K562 (cell line): ENCODE results near the gene MPZL3. TPM values are rescaled to one million over a fixed set of nuclear protein-coding genes. Genes with fewer than 3 reads are reported as not detected.

Experiments
- BRD4 ChIP-seq: fragments of 200-600 bp; sonication (generic); IDR thresholded peaks from 2 replicates; pipeline ENCODE4 v1.6.1; 2017; ENCODE audit warnings: inconsistent platforms
- COPS2 ChIP-seq: fragments of 450-650 bp; conservative IDR thresholded peaks from 2 replicates; pipeline ENCODE4 v1.6.1; 2016; ENCODE audit warnings: mild to moderate bottlenecking, moderate library complexity
- CREBBP ChIP-seq: IDR thresholded peaks from one replicate; pipeline ENCODE4 v1.6.1; 2012; ENCODE audit warnings: low read depth, mild to moderate bottlenecking, control low read depth, inconsistent platforms, low read length
- DACH1 ChIP-seq: fragments of 450-650 bp; IDR thresholded peaks from 2 replicates; pipeline ENCODE4 v1.6.1; 2018; ENCODE audit not compliant: partially characterized antibody
- E2F5 ChIP-seq: sonication (generic); formaldehyde crosslinking; IDR thresholded peaks from 2 replicates; pipeline ENCODE4 v1.8.0; 2022; ENCODE audit warnings: mild to moderate bottlenecking, missing genetic modification reagents
- FOS ChIP-seq: IDR thresholded peaks from 3 replicates; pipeline ENCODE4 v1.6.1; 2011; ENCODE audit not compliant: insufficient read length; ENCODE audit errors: extremely low read depth
- HLTF ChIP-seq: fragments of 450-650 bp; IDR thresholded peaks from 2 replicates; pipeline ENCODE4 v1.6.1; 2016
- KDM1A ChIP-seq, 2 experiments: fragments of 450-650 bp; IDR thresholded peaks; 2 replicates each; pipeline ENCODE4 v1.6.1; 2016; ENCODE audit warnings: mild to moderate bottlenecking in 2 of 2
- MEIS2 ChIP-seq: fragments of 450-650 bp; IDR thresholded peaks from 2 replicates; pipeline ENCODE4 v1.6.1; 2014; ENCODE audit warnings: mild to moderate bottlenecking; ENCODE audit not compliant: partially characterized antibody
- PBX2 ChIP-seq, 2 experiments: IDR thresholded peaks in 1 of 2; conservative IDR thresholded peaks in 1 of 2; 2 replicates each; pipeline ENCODE4 v1.6.1; 2016; ENCODE audit warnings: low read depth in 2 of 2, mild to moderate bottlenecking in 1 of 2, missing compliant biosample characterization in 1 of 2, missing genetic modification characterization in 1 of 2, moderate library complexity in 1 of 2
- RB1 ChIP-seq: fragments of 450-650 bp; IDR thresholded peaks from 2 replicates; pipeline ENCODE4 v1.6.1; 2017; ENCODE audit warnings: low read depth, mild to moderate bottlenecking
- RBM17 ChIP-seq: fragments of 200-400 bp; formaldehyde crosslinking; IDR thresholded peaks from 2 replicates; pipeline ENCODE4 v1.6.1; 2017; ENCODE audit warnings: low read depth, mild to moderate bottlenecking, low read length, borderline replicate concordance
- RNF2 ChIP-seq: sonication (generic); IDR thresholded peaks from 2 replicates; pipeline ENCODE4 v1.6.1; 2016
- SRSF3 ChIP-seq: fragments of 200-400 bp; formaldehyde crosslinking; IDR thresholded peaks from 2 replicates; pipeline ENCODE4 v1.6.1; 2016; ENCODE audit warnings: mild to moderate bottlenecking, low read length, moderate library complexity; ENCODE audit not compliant: insufficient read depth
- TCF15 ChIP-seq: fragments of 250-450 bp; sonication (Bioruptor Pico); IDR thresholded peaks from 2 replicates; pipeline ENCODE4 v1.8.0; 2022; ENCODE audit warnings: moderate library complexity, mild to moderate bottlenecking, inconsistent platforms
- TCF7L2 ChIP-seq: fragments of 150-350 bp; IDR thresholded peaks from 2 replicates; pipeline ENCODE4 v1.6.1; 2016; ENCODE audit warnings: low read depth, mild to moderate bottlenecking, low read length, moderate library complexity
- TEAD1 ChIP-seq, 2 experiments: fragments of 450-650 bp in 1 of 2; sonication (generic) in 1 of 2; formaldehyde crosslinking; IDR thresholded peaks; 2 replicates each; pipeline versions ENCODE4 v1.4.0 to v1.8.0; 2020 to 2022; ENCODE audit warnings: mild to moderate bottlenecking in 2 of 2, missing genetic modification reagents in 1 of 2
- YY1 ChIP-seq, 3 experiments: IDR thresholded peaks; 2 replicates each; pipeline ENCODE4 v1.6.1; 2011; ENCODE audit warnings: low read length in 2 of 3, mild to moderate bottlenecking in 2 of 3, moderate library complexity in 2 of 3, borderline replicate concordance in 1 of 3, control low read depth in 1 of 3, low read depth in 1 of 3; ENCODE audit not compliant: insufficient read depth in 3 of 3, insufficient replicate concordance in 2 of 3, control insufficient read depth in 1 of 3, insufficient read length in 1 of 3; ENCODE audit errors: extremely low read depth in 1 of 3
- ZNF133 ChIP-seq: fragments of 250-450 bp; sonication (Bioruptor Pico); IDR thresholded peaks from 2 replicates; pipeline ENCODE4 v1.4.0; 2020; ENCODE audit warnings: mild to moderate bottlenecking
- ZNF146 ChIP-seq: IDR thresholded peaks from one replicate; pipeline ENCODE4 v1.6.1; 2018; ENCODE audit warnings: missing compliant biosample characterization; ENCODE audit not compliant: unreplicated experiment
- ZNF436 ChIP-seq: fragments of 250-450, 450-650 bp; sonication (Bioruptor Pico); formaldehyde crosslinking; IDR thresholded peaks from 2 replicates; pipeline ENCODE4 v1.7.0; 2020; ENCODE audit warnings: mild to moderate bottlenecking
- ZNF551 ChIP-seq: fragments of 250-450 bp; sonication (Bioruptor Pico); IDR thresholded peaks from 2 replicates; pipeline ENCODE4 v1.5.0; 2021; ENCODE audit warnings: mild to moderate bottlenecking, moderate library complexity
- polyA plus RNA-seq, 8 experiments: library from polyadenylated mRNA; depleted of rRNA in 4 of 8; stranded (reverse) in 5 of 8; unstranded in 3 of 8; fragments of >200 nt; fragmentation: Nextera tagmentation in 2 of 8; fragmentation: Illumina TruSeq in 1 of 8; extraction: Ambion mirVana in 2 of 8; extraction: Trizol in 1 of 8; gene quantifications; 2 replicates each; pipeline versions ENCODE4 v1.2.1 to v1.2.3, GENCODE V29; 2011 to 2014; ENCODE audit warnings: inconsistent platforms in 1 of 8, missing spikeins in 1 of 8
- total RNA-seq, 7 experiments: library from RNA; depleted of rRNA in 6 of 7; stranded (reverse); fragments of >200 nt in 6 of 7; fragmentation: Illumina TruSeq in 2 of 7; extraction: Trizol in 2 of 7; gene quantifications; 2 replicates each; pipeline versions ENCODE4 v1.2.1 to v1.2.3, GENCODE V29; 2011 to 2021; ENCODE audit warnings: low replicate concordance in 1 of 7
- TF ChIP-seq, protein P1 (sequence below): sonication (generic); formaldehyde crosslinking; IDR thresholded peaks from 2 replicates; pipeline ENCODE4 v1.8.1; 2023; ENCODE audit warnings: mild to moderate bottlenecking, missing genetic modification reagents

The MPZL3 gene
- total and polyA plus RNA-seq, 9 of the 15 experiments (the other 6 are each of a cell fraction or from before 2014, with no cell fraction given) = 0.97 to 2.9 (median 1.6) TPM

DNA sequence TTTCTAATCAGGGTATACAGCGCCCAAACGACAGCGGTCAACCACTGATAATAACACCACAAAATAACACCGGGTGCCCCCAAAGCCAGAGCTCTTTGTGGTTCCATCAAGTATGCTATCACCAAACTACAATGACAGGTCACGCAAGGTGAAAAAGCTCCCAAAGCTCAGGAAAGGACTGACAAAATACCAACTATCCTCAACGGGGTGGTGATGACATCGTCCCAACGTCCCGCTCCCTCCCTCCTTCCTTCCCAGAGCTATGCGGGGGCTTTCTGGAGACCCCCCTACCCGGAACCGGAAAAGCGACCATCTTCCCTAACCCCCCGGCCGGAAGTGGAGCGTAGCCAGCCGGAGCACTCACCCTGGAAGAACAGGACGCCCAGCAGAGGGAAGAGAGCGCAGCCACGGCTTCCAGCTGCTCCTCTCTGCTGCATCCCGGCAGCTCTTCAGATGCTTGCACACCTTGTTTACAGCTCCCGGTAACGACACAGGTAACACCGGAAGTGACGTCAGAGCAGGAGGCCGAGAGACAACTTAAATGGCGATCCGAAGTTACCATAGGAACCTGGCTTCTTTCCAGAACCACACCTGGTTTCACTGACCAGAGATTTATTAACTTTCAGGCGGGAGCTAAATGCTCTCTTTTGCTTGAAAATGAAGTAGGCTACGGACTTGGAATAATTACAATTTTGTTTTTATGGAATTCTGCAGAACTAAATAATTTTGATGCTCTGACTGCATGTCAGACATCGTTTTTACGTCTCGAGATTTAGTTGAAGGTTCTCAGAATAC is at the start of gene MPZL3 (continued):
- no peak for TF ChIP-seq TCF15 (CRISPR knock-in tag)
- TF ChIP-seq RBM17 = no peak
- TF ChIP-seq TCF7L2 = no peak
- TF ChIP-seq TEAD1 (CRISPR knock-in tag; IDR thresholded peaks at IDR 0.05) = peak in 1 of 2 experiments; percentile 72; a peak in 1 of 4 replicates
- TF ChIP-seq YY1 (IDR thresholded peaks at IDR 0.05; ENCODE audit: borderline replicate concordance in 1 of 3, control insufficient read depth in 1 of 3, extremely low read depth in 1 of 3, insufficient read depth in 3 of 3, insufficient read length in 1 of 3, insufficient replicate concordance in 2 of 3, low read depth in 1 of 3, low read length in 2 of 3) = peak; percentile 43 to 81 (median 77)
- TF ChIP-seq ZNF551 (CRISPR knock-in tag) = no peak
- TF ChIP-seq ZNF146 (CRISPR knock-in tag) = no peak
- TF ChIP-seq, protein P1, sequence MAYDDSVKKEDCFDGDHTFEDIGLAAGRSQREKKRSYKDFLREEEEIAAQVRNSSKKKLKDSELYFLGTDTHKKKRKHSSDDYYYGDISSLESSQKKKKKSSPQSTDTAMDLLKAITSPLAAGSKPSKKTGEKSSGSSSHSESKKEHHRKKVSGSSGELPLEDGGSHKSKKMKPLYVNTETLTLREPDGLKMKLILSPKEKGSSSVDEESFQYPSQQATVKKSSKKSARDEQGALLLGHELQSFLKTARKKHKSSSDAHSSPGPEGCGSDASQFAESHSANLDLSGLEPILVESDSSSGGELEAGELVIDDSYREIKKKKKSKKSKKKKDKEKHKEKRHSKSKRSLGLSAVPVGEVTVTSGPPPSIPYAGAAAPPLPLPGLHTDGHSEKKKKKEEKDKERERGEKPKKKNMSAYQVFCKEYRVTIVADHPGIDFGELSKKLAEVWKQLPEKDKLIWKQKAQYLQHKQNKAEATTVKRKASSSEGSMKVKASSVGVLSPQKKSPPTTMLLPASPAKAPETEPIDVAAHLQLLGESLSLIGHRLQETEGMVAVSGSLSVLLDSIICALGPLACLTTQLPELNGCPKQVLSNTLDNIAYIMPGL (CRISPR knock-in tag) = no peak
- TF ChIP-seq ZNF133 (CRISPR knock-in tag) = no peak
- no peak for TF ChIP-seq SRSF3
- no peak for TF ChIP-seq RNF2
- TF ChIP-seq KDM1A (IDR thresholded peaks at IDR 0.05) = no peak
- peak; percentile 57; the same call in 1 of the 2 replicates for TF ChIP-seq E2F5
- no peak for TF ChIP-seq CREBBP
- TF ChIP-seq PBX2 (CRISPR knock-in tag; IDR thresholded peaks at IDR 0.05; ENCODE audit: low read depth) = no peak
- peak; percentile 44 for TF ChIP-seq PBX2 (tag; conservative IDR thresholded peaks at IDR 0.05; ENCODE audit: low read depth)
- 0 out of 2 replicates have a peak, but pooled peaks have one; percentile 52 for TF ChIP-seq RB1
- TF ChIP-seq FOS = no peak
- peak; percentile 44; the same call in 1 of the 2 replicates for TF ChIP-seq HLTF
- no peak for TF ChIP-seq DACH1
- no peak for TF ChIP-seq BRD4
- peak; percentile 75 for TF ChIP-seq MEIS2
- no peak for TF ChIP-seq ZNF436 (CRISPR knock-in tag)
- no peak for TF ChIP-seq COPS2
